Astrocyte (in vitro differentiated cells and primary cell): ENCODE measurements around the gene APPL1. TPM values are rescaled to one million over a fixed set of nuclear protein-coding genes. Genes with fewer than 3 reads are reported as not detected.

ENCODE experiments used
- DNase-seq: peaks from one replicate; pipeline ENCODE4 v3.0.0-alpha.2; 2010; ENCODE audit warnings: low read depth
- FAIRE-seq: peaks from 2 replicates; lab custom pipeline; 2011; peaks lifted over from hg19 to GRCh38; lab: Jason Lieb, UNC
- H2AFZ ChIP-seq: 2 replicates; pipeline ENCODE4 v1.6.0; 2012; ENCODE audit warnings: low read depth, low read length, inconsistent platforms
- H3K27ac ChIP-seq: 2 replicates; pipeline ENCODE4 v1.5.1; 2011; ENCODE audit warnings: low read depth, low read length, inconsistent platforms
- H3K27me3 ChIP-seq: 2 replicates; pipeline ENCODE4 v1.6.0; 2011; ENCODE audit warnings: low read length, inconsistent platforms; ENCODE audit not compliant: insufficient read depth
- H3K36me3 ChIP-seq: 2 replicates; pipeline ENCODE4 v1.5.1; 2011; ENCODE audit warnings: low read length, inconsistent platforms; ENCODE audit not compliant: insufficient read depth
- H3K4me1 ChIP-seq: 2 replicates; pipeline ENCODE4 v1.5.1; 2011; ENCODE audit warnings: low read length, inconsistent platforms; ENCODE audit not compliant: insufficient read depth
- H3K4me2 ChIP-seq: 2 replicates; pipeline ENCODE4 v1.6.0; 2012; ENCODE audit warnings: low read length, inconsistent platforms
- H3K4me3 ChIP-seq: 2 replicates; pipeline ENCODE4 v1.5.1; 2011; ENCODE audit warnings: low read depth, mild to moderate bottlenecking, low read length, inconsistent platforms; ENCODE audit not compliant: insufficient read depth
- H3K79me2 ChIP-seq: 2 replicates; pipeline ENCODE4 v1.6.0; 2012; ENCODE audit warnings: mild to moderate bottlenecking, low read length, inconsistent platforms; ENCODE audit not compliant: insufficient read depth
- H3K9ac ChIP-seq: 2 replicates; pipeline ENCODE4 v1.6.0; 2012; ENCODE audit warnings: mild to moderate bottlenecking, low read length, inconsistent platforms
- H3K9me3 ChIP-seq: 2 replicates; pipeline ENCODE4 v1.5.1; 2012; ENCODE audit warnings: low read depth, mild to moderate bottlenecking, low read length, inconsistent platforms; ENCODE audit not compliant: insufficient read depth
- H4K20me1 ChIP-seq: 2 replicates; pipeline ENCODE4 v1.6.0; 2012; ENCODE audit warnings: low read length, inconsistent platforms; ENCODE audit not compliant: insufficient read depth
- H3K27ac Mint-ChIP-seq: one replicate; pipeline ENCODE4 v1.8.0; 2021; ENCODE audit warnings: mild to moderate bottlenecking, mixed read lengths; ENCODE audit not compliant: unreplicated experiment
- H3K27me3 Mint-ChIP-seq: one replicate; pipeline ENCODE4 v1.8.0; 2021; ENCODE audit warnings: low read depth, mixed read lengths; ENCODE audit not compliant: unreplicated experiment
- H3K36me3 Mint-ChIP-seq: one replicate; pipeline ENCODE4 v1.8.0; 2021; ENCODE audit warnings: low read depth, mixed read lengths; ENCODE audit not compliant: unreplicated experiment
- H3K4me1 Mint-ChIP-seq: one replicate; pipeline ENCODE4 v1.8.0; 2021; ENCODE audit warnings: low read depth, mixed read lengths; ENCODE audit not compliant: unreplicated experiment
- H3K4me3 Mint-ChIP-seq: one replicate; pipeline ENCODE4 v1.8.0; 2021; ENCODE audit warnings: mild to moderate bottlenecking, moderate library complexity, mixed read lengths; ENCODE audit not compliant: unreplicated experiment
- H3K9me3 Mint-ChIP-seq: one replicate; pipeline ENCODE4 v1.8.0; 2021; ENCODE audit warnings: mild to moderate bottlenecking, mixed read lengths; ENCODE audit not compliant: unreplicated experiment
- CTCF ChIP-seq: IDR thresholded peaks from 2 replicates; pipeline ENCODE4 v1.5.1; 2011; ENCODE audit warnings: low read depth, mild to moderate bottlenecking, inconsistent platforms, low read length, moderate library complexity; ENCODE audit not compliant: insufficient read depth
- EZH2 ChIP-seq: IDR thresholded peaks from 2 replicates; pipeline ENCODE4 v1.6.1; 2012; ENCODE audit warnings: mild to moderate bottlenecking, low read length, inconsistent platforms; ENCODE audit not compliant: insufficient read depth
- total RNA-seq: library from RNA; stranded (reverse); gene quantifications from 2 replicates; pipeline ENCODE4 v1.2.1, GENCODE V29; 2021

The APPL1 gene
- total RNA-seq, 1 donor from 2014 or later, result 27.7 TPM

GRCh38 chr3:57268416-57268815, 40.9 kb downstream of the APPL1 start:
- TF ChIP-seq CTCF (no peak), EZH2 (no peak)
- Histone ChIP-seq H3K4me3 (no peak overlapping the region), H4K20me1 (no peaks in the 10 kb centered on the region), H3K4me2 (no peak overlapping the region), H3K9me3 (no peaks in the 10 kb centered on the region), H3K27ac (no peak overlapping the region), H2AFZ (no peak overlapping the region), H3K27me3 (no peaks in the 10 kb centered on the region), H3K36me3 (peaks cover 8% of the 10 kb centered on the region), H3K4me1 (no peaks in the 10 kb centered on the region), H3K9ac (no peak overlapping the region), H3K79me2 (no peaks in the 10 kb centered on the region)
- DNase-seq (no peak), FAIRE-seq (no peak)
- peaks cover 5% of the 10 kb centered on the region for H3K9me3 Mint-ChIP-seq
- H3K27ac Mint-ChIP-seq, result no peak overlapping the region
- H3K36me3 Mint-ChIP-seq, result peaks cover 35% of the 10 kb centered on the region
- no peaks in the 10 kb centered on the region for H3K27me3 Mint-ChIP-seq
- H3K4me1 Mint-ChIP-seq, result no peaks in the 10 kb centered on the region
- H3K4me3 Mint-ChIP-seq, result no peak overlapping the region

GRCh38 chr3:57274845-57275244, 47.3 kb downstream of the APPL1 start:
- FAIRE-seq, result no peak
- no peak for DNase-seq
- no peaks in the 10 kb centered on the region for H3K79me2 ChIP-seq
- no peak overlapping the region for H3K4me3 ChIP-seq
- H3K36me3 ChIP-seq, result peaks cover 3% of the 10 kb centered on the region
- no peak overlapping the region for H3K27ac Mint-ChIP-seq
- no peaks in the 10 kb centered on the region for H3K4me1 Mint-ChIP-seq
- H3K27me3 ChIP-seq, result no peaks in the 10 kb centered on the region
- peaks cover 10% of the 10 kb centered on the region for H3K36me3 Mint-ChIP-seq
- H3K4me3 Mint-ChIP-seq, result no peak overlapping the region
- no peaks in the 10 kb centered on the region for H4K20me1 ChIP-seq
- H2AFZ ChIP-seq, result no peak overlapping the region
- no peaks in the 10 kb centered on the region for H3K4me1 ChIP-seq
- TF ChIP-seq CTCF (no peak), EZH2 (no peak)
- no peak overlapping the region for H3K9ac ChIP-seq
- no peak overlapping the region for H3K27ac ChIP-seq
- no peaks in the 10 kb centered on the region for H3K9me3 Mint-ChIP-seq
- H3K27me3 Mint-ChIP-seq, result no peaks in the 10 kb centered on the region
- no peak overlapping the region for H3K4me2 ChIP-seq
- no peaks in the 10 kb centered on the region for H3K9me3 ChIP-seq

GRCh38 chr3:57275393-57275792, 47.9 kb downstream of the APPL1 start:
- Histone ChIP-seq H3K27ac (no peak overlapping the region), H3K4me2 (no peak overlapping the region), H3K79me2 (no peaks in the 10 kb centered on the region), H3K9ac (no peak overlapping the region), H3K4me3 (no peak overlapping the region), H3K4me1 (no peaks in the 10 kb centered on the region), H3K36me3 (peaks cover 3% of the 10 kb centered on the region), H2AFZ (no peak overlapping the region), H3K27me3 (no peaks in the 10 kb centered on the region), H3K9me3 (no peaks in the 10 kb centered on the region), H4K20me1 (no peaks in the 10 kb centered on the region)
- no peak overlapping the region for H3K4me3 Mint-ChIP-seq
- DNase-seq, result no peak
- H3K4me1 Mint-ChIP-seq, result no peaks in the 10 kb centered on the region
- H3K27me3 Mint-ChIP-seq, result no peaks in the 10 kb centered on the region
- no peak overlapping the region for H3K27ac Mint-ChIP-seq
- H3K9me3 Mint-ChIP-seq, result no peaks in the 10 kb centered on the region
- FAIRE-seq, result no peak
- TF ChIP-seq EZH2 (no peak), CTCF (no peak)
- peaks cover 10% of the 10 kb centered on the region for H3K36me3 Mint-ChIP-seq
